GM12892 (cell line): ENCODE results near the gene MACROD2.

Experiments used
- POLR2A ChIP-seq: IDR thresholded peaks from 2 replicates; pipeline ENCODE4 v1.6.1; 2011; ENCODE audit warnings: low read depth, low read length, control low read depth
- TAF1 ChIP-seq: IDR thresholded peaks from 2 replicates; pipeline ENCODE4 v1.6.1; 2011; ENCODE audit warnings: low read depth, mild to moderate bottlenecking, control low read depth, low read length, borderline replicate concordance

- TF ChIP-seq POLR2A (no peak), TAF1 (no peak)
Measured at GRCh38 chr20:15930311-15931305, 1935.3 kb downstream of the MACROD2 start.
